D721Med (cell line): Measurements from ENCODE around the gene DDX25.
"Not testable (repeated sequence)": the region's sequence is repeated elsewhere in the genome, so short reads cannot be mapped to it uniquely, and the experiment has no call there.

Experiments
- DNase-seq: peaks from one replicate; pipeline ENCODE4 v3.0.0; 2011; ENCODE audit warnings: low spot score; ENCODE audit not compliant: insufficient read length
- FAIRE-seq: peaks from 2 replicates; lab custom pipeline; 2011; peaks lifted over from hg19 to GRCh38; lab: Jason Lieb, UNC
- TF ChIP-seq, protein P1 (sequence below): IDR thresholded peaks from 2 replicates; pipeline ENCODE4 v1.5.1; 2012; ENCODE audit warnings: mild to moderate bottlenecking, control low read depth; ENCODE audit not compliant: insufficient read depth; ENCODE audit errors: missing control alignments

DDX25 gene

DNA sequence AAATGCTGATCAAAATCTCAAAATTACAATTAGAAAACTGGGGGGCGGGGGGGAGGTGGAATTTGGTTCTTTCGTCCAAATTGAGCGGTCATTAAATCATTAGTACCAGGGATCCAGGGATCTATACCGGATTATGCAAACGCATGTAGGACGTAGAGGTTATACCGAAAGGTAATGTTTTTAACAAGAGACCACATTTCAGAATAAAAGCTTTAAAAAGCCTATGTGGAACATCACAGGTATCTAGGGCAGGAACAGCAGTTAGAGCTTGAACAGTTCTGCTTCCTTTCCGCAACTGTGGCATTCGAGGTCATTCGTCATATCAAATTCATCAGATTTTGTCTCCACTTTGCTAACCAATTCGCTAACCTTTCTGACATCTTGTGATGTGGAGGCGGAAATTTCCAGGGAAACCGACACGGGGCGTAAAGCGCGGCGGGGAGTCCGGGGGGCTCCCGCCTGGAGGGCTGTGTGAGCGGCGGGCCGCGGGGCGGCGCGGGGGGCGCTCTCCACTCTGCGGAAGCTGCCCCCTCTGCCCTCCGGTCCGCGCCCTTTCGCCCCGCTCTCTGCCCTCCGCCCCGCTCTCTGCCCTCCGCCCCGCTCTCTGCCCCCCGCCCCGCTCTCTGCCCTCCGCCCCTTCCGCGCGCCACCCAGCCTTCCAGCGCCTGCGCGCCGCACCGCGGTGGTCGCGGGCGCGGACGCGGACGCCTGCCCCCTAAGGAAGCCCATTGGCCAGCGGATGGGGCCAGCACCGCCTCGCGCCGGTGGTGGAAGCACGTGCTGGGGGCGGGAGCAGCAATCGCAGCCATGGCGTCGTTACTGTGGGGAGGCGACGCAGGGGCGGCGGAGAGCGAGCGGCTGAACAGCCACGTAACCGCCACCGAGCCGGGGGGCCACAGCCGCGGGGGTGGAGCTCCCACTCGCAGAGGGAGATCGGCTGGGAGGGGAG is at the start of gene DDX25:
Gene DDX25, plus strand, starts transcription at position 798 of the 949 bp plus-strand sequence. Its CDS starts 10 bp downstream, at position 808.
- TF ChIP-seq, protein P1, sequence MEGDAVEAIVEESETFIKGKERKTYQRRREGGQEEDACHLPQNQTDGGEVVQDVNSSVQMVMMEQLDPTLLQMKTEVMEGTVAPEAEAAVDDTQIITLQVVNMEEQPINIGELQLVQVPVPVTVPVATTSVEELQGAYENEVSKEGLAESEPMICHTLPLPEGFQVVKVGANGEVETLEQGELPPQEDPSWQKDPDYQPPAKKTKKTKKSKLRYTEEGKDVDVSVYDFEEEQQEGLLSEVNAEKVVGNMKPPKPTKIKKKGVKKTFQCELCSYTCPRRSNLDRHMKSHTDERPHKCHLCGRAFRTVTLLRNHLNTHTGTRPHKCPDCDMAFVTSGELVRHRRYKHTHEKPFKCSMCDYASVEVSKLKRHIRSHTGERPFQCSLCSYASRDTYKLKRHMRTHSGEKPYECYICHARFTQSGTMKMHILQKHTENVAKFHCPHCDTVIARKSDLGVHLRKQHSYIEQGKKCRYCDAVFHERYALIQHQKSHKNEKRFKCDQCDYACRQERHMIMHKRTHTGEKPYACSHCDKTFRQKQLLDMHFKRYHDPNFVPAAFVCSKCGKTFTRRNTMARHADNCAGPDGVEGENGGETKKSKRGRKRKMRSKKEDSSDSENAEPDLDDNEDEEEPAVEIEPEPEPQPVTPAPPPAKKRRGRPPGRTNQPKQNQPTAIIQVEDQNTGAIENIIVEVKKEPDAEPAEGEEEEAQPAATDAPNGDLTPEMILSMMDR, result no peak
- DNase-seq (no peak), FAIRE-seq (no peak)

DNA sequence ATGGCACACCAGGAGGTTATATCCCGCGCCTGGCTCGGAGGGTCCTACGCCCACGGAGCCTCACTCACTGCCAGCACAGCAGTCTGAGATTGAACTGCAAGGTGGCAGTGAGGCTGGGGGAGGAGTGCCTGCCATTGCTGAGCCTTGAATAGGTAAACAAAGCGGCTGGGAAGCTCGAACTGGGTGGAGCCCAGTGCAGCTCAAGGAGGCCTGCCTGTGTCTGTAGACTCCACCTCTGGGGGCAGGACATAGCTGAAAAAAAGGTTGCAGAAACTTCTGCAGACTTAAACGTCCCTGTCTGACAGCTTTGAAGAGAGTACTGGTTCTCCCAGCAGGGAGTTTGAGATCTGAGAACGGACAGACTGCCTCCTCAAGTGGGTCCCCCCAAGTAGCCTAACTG is 46.6 kb upstream of the DDX25 start:
- DNase-seq, FAIRE-seq: not testable (repeated sequence)

DNA sequence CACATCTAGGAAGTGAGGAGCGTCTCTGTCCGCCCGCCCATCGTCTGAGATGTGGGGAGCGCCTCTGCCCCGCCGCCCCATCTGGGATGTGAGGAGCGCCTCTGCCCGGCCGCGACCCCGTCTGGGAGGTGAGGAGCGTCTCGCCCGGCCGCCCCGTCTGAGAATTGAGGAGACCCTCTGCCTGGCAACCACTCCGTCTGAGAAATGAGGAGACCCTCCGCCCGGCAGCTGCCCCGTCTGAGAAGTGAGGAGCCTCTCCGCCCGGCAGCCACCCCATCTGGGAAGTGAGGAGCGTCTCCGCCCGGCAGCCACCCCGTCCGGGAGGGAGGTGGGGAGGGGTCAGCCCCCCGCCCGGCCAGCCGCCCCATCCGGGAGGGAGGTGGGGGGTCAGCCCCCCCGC is 41.5 kb upstream of the DDX25 start:
- DNase-seq, FAIRE-seq: not testable (repeated sequence)

GRCh38 chr11:125865354-125865753 is 39.0 kb upstream of the DDX25 start:
- DNase-seq, FAIRE-seq: not testable (repeated sequence)

GRCh38 chr11:125869521-125869920 is 34.8 kb upstream of the DDX25 start:
- DNase-seq (no peak), FAIRE-seq (no peak)
- TF ChIP-seq, protein P1, result no peak

DNA sequence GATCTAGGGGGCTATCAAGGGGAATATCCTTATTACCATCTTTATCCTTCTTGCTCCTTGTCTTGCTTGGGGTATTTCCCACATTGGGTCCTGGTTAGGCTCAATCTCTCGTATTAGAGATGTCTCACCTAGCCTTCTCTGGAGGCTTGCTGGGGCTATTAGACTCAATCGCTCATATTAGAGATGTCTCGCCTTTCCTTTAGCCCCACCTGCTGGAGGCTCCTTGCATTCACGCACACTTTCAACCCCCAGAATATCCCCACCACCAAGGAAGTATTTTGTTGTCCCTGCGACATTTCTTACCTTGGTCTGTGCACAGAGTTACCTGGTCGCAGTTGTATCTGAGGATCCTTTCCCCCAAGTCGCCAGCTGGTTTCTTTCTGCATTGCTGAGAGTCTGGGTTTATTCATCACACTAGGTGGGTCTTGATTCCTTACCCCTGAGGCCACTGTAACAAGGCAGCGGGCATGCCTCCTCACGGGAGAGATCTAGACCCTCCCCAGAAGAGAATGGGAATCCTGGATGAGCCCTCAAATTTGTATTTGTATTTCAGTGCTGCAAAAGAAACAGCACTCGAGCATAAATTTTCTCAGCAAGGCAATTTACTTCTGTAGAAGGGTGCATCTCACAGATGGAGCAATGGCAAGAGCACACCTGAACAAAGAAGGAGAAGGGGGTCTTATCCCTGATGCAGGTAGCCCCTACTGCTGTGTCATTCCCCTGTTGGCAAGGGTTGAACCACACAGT is 32.7 kb upstream of the DDX25 start:
- TF ChIP-seq, protein P1, result peak; percentile 83
- DNase-seq (peak; percentile 42), FAIRE-seq (no peak)

DNA sequence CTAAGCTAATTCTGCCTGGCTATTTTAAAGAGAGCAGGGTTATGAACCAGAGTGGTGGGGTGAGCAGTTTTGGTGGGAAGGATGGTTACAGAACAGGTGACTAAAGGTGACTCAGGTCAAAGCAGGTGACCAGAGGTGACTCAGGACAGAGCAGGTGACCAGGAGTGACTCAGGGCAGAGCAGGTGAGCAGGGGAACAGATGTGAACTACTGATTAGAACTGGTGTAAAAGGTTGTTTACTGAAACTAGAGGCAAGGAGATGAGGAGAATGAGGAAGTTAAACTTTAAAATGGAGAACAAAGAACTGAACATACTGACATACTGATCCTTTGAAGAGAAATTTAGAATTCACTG is 32.2 kb upstream of the DDX25 start:
- FAIRE-seq (no peak), DNase-seq (no peak)

DNA sequence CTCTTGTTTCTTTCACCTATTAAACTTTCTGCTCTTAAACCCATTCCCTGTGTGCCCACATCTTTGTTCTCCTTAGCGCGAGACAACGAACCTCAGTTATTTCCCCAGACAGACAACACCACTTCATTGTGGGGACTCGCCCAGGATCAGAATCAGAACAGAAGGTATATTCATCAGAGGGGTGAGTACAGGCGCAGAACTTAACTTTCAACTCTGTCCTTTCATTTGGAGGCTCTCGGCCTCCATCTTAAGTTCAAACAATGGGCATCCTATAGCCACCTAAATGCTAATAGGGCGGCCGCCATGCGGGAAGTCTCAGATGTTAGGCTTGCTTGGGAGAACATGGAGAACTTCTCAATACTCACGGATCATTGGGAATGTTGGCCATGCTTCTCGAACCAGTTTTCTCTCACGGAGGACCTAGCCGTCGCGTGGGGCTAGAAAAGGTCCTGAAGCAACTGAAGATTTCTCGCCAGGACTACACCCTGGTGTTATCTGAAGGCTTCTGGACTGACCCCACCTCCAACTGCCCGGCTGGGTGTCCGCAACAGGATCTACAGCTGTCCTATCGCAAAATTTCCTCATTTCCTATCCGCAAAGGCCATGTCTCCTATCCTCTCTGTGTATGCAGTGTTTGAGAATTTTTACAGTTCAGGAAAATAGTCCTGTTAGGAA is 30.3 kb upstream of the DDX25 start:
- no peak for DNase-seq
- TF ChIP-seq, protein P1, result no peak
- FAIRE-seq, result no peak

More for the DNA sequence above, 32.2 kb upstream of the DDX25 start:
- TF ChIP-seq, protein P1, result no peak
